Activated CD4-positive, alpha-beta T cell treated with anti-CD3 and anti-CD28 coated beads, Interleukin-2, amount 50 U/mL, for 4 hours (primary cell): ENCODE measurements around the gene IL31.
A peak's percentile ranks its signal among the peaks of the same experiment; 100 is the strongest.
"Not testable (repeated sequence)": the region's sequence is repeated elsewhere in the genome, so short reads cannot be mapped to it uniquely, and the experiment has no call there.

ENCODE experiments used
- DNase-seq, 2 experiments: peaks; one replicate each; pipeline ENCODE4 v3.0.0-alpha.2; 2020

IL31 gene

GRCh38 chr12:122190842-122191668 is 17.0 kb upstream of the IL31 start:
- peak; percentile 53 to 65 for DNase-seq

GRCh38 chr12:122189626-122190475 is 15.8 kb upstream of the IL31 start:
- no peak for DNase-seq

GRCh38 chr12:122187466-122187865 is 13.4 kb upstream of the IL31 start:
- no peak for DNase-seq

GRCh38 chr12:122185494-122186082 is 11.6 kb upstream of the IL31 start:
- DNase-seq: no peak

GRCh38 chr12:122185079-122185478 is 11.1 kb upstream of the IL31 start:
- DNase-seq: no peak

- DNase-seq: no peak
Observed at GRCh38 chr12:122184517-122184916, 10.5 kb upstream of the IL31 start.

GRCh38 chr12:122183588-122183940 is 9.5 kb upstream of the IL31 start:
- DNase-seq: no peak

- no peak for DNase-seq
Observed at GRCh38 chr12:122182887-122183587, 9.0 kb upstream of the IL31 start, which contains the start of gene LRRC43. Gene LRRC43 (plus strand): TSS chr12:122183123. CDS start chr12:122183145, 22 bp downstream.

GRCh38 chr12:122176473-122176872 is 2.5 kb upstream of the IL31 start:
- DNase-seq: not testable (repeated sequence)

GRCh38 chr12:122172262-122172939 is 1.6 kb downstream of the IL31 start:
- DNase-seq: no peak

GRCh38 chr12:122171399-122171798 is 2.6 kb downstream of the IL31 start:
- DNase-seq: no peak

GRCh38 chr12:122168492-122168891 is 5.5 kb downstream of the IL31 start:
- DNase-seq: no peak

GRCh38 chr12:122167356-122167925 is 6.6 kb downstream of the IL31 start:
- DNase-seq: no peak

- DNase-seq: no peak
Observed at GRCh38 chr12:122166422-122167349, 7.3 kb downstream of the IL31 start.

- no peak for DNase-seq
Observed at GRCh38 chr12:122162976-122163375, 11.0 kb downstream of the IL31 start.

GRCh38 chr12:122161682-122162081 is 12.3 kb downstream of the IL31 start:
- DNase-seq: no peak

- no peak for DNase-seq
Observed at GRCh38 chr12:122160761-122161160, 13.3 kb downstream of the IL31 start.

GRCh38 chr12:122159882-122160281 is 14.1 kb downstream of the IL31 start:
- no peak for DNase-seq

- DNase-seq: no peak
Observed at GRCh38 chr12:122158700-122159285, 15.2 kb downstream of the IL31 start.

- DNase-seq: no peak
Observed at GRCh38 chr12:122155705-122156104, 18.3 kb downstream of the IL31 start.
